ENCODE results near the gene CAMTA1. TPM values are rescaled to one million over a fixed set of nuclear protein-coding genes. Genes with fewer than 3 reads are reported as not detected.

The CAMTA1 gene
- total RNA-seq, 4 donors from 2014 or later = 86.3 to 170 (median 132) TPM

- Histone ChIP-seq H3K27ac (no peak overlapping the region), H3K9me3 (no peaks in the 10 kb centered on the region), H3K4me3 (no peak overlapping the region), H3K27me3 (peaks cover 25% of the 10 kb centered on the region), H3K36me3 (no peaks in the 10 kb centered on the region), H3K4me1 (peaks cover 0 to 4% (median 0%) of the 10 kb centered on the region in 3 donors)
- WGBS, 2 donors (ENCODE audit: low coverage in 1 of 2) = 82 to 93% methylated on average over 3 of the region's 3 CpGs
- no peak for ATAC-seq
- TF ChIP-seq POLR2A (IDR thresholded peaks at IDR 0.05) = no peak
- no peak for TF ChIP-seq EP300 (IDR thresholded peaks at IDR 0.05)
- TF ChIP-seq CTCF (IDR thresholded peaks at IDR 0.05) = no peak
- no peak for TF ChIP-seq POLR2AphosphoS5 (IDR thresholded peaks at IDR 0.05)
Measured at GRCh38 chr1:7710859-7711258, 925.6 kb downstream of the CAMTA1 start.

- Histone ChIP-seq H3K4me1 (no peaks in the 10 kb centered on the region), H3K27me3 (peaks cover 6% of the 10 kb centered on the region), H3K36me3 (no peaks in the 10 kb centered on the region), H3K27ac (no peak overlapping the region), H3K4me3 (no peak overlapping the region), H3K9me3 (no peaks in the 10 kb centered on the region)
- 73 to 82% methylated on average over 6 to 8 of the region's 8 CpGs for WGBS, 2 donors (ENCODE audit: low coverage in 1 of 2)
- no peak for ATAC-seq
- TF ChIP-seq CTCF (IDR thresholded peaks at IDR 0.05) = no peak
- no peak for TF ChIP-seq EP300 (IDR thresholded peaks at IDR 0.05)
- no peak for TF ChIP-seq POLR2AphosphoS5 (IDR thresholded peaks at IDR 0.05)
- no peak for TF ChIP-seq POLR2A (IDR thresholded peaks at IDR 0.05)
Measured at GRCh38 chr1:7712731-7713323, 927.6 kb downstream of the CAMTA1 start.

- 72 to 89% methylated on average over 3 to 4 of the region's 4 CpGs for WGBS, 2 donors (ENCODE audit: low coverage in 1 of 2)
Measured at GRCh38 chr1:7716506-7716905, 931.3 kb downstream of the CAMTA1 start.

GRCh38 chr1:7717748-7718368 is 932.6 kb downstream of the CAMTA1 start:
- Histone ChIP-seq H3K9me3 (no peaks in the 10 kb centered on the region), H3K36me3 (no peaks in the 10 kb centered on the region), H3K27me3 (no peaks in the 10 kb centered on the region), H3K27ac (no peak overlapping the region), H3K4me1 (peaks cover 0 to 7% (median 0%) of the 10 kb centered on the region in 3 donors), H3K4me3 (no peak overlapping the region)
- no peak for ATAC-seq
- no peak for TF ChIP-seq POLR2A (IDR thresholded peaks at IDR 0.05)
- no peak for TF ChIP-seq EP300 (IDR thresholded peaks at IDR 0.05)
- no peak for TF ChIP-seq CTCF (IDR thresholded peaks at IDR 0.05)
- no peak for TF ChIP-seq POLR2AphosphoS5 (IDR thresholded peaks at IDR 0.05)
- WGBS, 2 donors (ENCODE audit: low coverage in 1 of 2) = 73 to 86% methylated on average over 10 to 21 of the region's 22 CpGs

More at GRCh38 chr1:7716506-7716905, 931.3 kb downstream of the CAMTA1 start:
- H3K36me3 ChIP-seq = no peaks in the 10 kb centered on the region
- H3K4me3 ChIP-seq = no peak overlapping the region
- H3K9me3 ChIP-seq = no peaks in the 10 kb centered on the region
- H3K27ac ChIP-seq = no peak overlapping the region
- H3K4me1 ChIP-seq = peaks cover 0 to 7% (median 0%) of the 10 kb centered on the region in 3 donors
- no peak for ATAC-seq
- H3K27me3 ChIP-seq = no peaks in the 10 kb centered on the region
- TF ChIP-seq CTCF (IDR thresholded peaks at IDR 0.05) (no peak), POLR2AphosphoS5 (IDR thresholded peaks at IDR 0.05) (no peak), EP300 (IDR thresholded peaks at IDR 0.05) (no peak), POLR2A (IDR thresholded peaks at IDR 0.05) (no peak)
